A549 (cell line): ENCODE measurements around the gene GINS1. TPM values are rescaled to one million over a fixed set of nuclear protein-coding genes. Genes with fewer than 3 reads are reported as not detected.

Source experiments
- ATAC-seq, 2 experiments: fragments of 200-7000 bp in 1 of 2; fragments of >200 bp in 1 of 2; cut with Nextera tagmentation in 1 of 2; cut with Tn5 transposase in 1 of 2; 3 replicates each; pipeline versions ENCODE4 v1.8.0 to v1.9.1; 2018 to 2020; ENCODE audit warnings: mild to moderate bottlenecking in 1 of 2, moderate library complexity in 1 of 2
- CTCF ChIA-PET: fragments of 300-600 bp; sonication (Branson Sonifier 250); formaldehyde crosslinking; extraction: SDS; loops from one replicate; lab custom pipeline; 2021; ENCODE audit warnings: antibody characterized with exemption, inconsistent platforms; lab: Yijun Ruan, JAX
- POLR2A ChIA-PET: fragments of 350-600 bp; formaldehyde crosslinking; extraction: SDS; loops from one replicate; lab custom pipeline; 2021; ENCODE audit warnings: antibody characterized with exemption, inconsistent platforms; lab: Yijun Ruan, JAX
- DNase-seq, 2 experiments: peaks; one replicate each; pipeline versions ENCODE4 v3.0.0 to v3.0.0-alpha.2; 2011 to 2016; ENCODE audit warnings: low read depth in 1 of 2, low spot score in 1 of 2
- FAIRE-seq: peaks from 2 replicates; lab custom pipeline; 2011; peaks lifted over from hg19 to GRCh38; lab: Jason Lieb, UNC
- H3K27ac ChIP-seq, 2 experiments: fragments of >200 bp; sonication (Bioruptor Twin); formaldehyde crosslinking; 3 replicates each; pipeline ENCODE4 v1.5.1; 2016 to 2017
- H3K4me1 ChIP-seq: fragments of >200 bp; sonication (Bioruptor Twin); formaldehyde crosslinking; 3 replicates; pipeline ENCODE4 v1.6.1; 2016
- H3K4me2 ChIP-seq: fragments of >200 bp; sonication (Bioruptor Twin); formaldehyde crosslinking; 3 replicates; pipeline ENCODE4 v1.6.1; 2016
- H3K4me3 ChIP-seq: fragments of >200 bp; sonication (Bioruptor Twin); formaldehyde crosslinking; 3 replicates; pipeline ENCODE4 v1.5.1; 2016
- H3K9me3 ChIP-seq: fragments of >200 bp; sonication (Bioruptor Twin); formaldehyde crosslinking; 3 replicates; pipeline ENCODE4 v1.6.1; 2016
- CBX2 ChIP-seq: fragments of 200-600 bp; sonication (generic); IDR thresholded peaks from 2 replicates; pipeline ENCODE4 v1.6.1; 2016; ENCODE audit warnings: low read depth, mild to moderate bottlenecking, borderline replicate concordance
- CBX8 ChIP-seq: fragments of 200-600 bp; sonication (generic); IDR thresholded peaks from 2 replicates; pipeline ENCODE4 v1.6.1; 2016
- CEBPB ChIP-seq, 2 experiments: fragments of >200 bp in 1 of 2; sonication (Bioruptor Twin) in 1 of 2; formaldehyde crosslinking in 1 of 2; IDR thresholded peaks; 2 replicates each; pipeline ENCODE4 v1.6.1; 2012 to 2016
- CHD2 ChIP-seq: fragments of 150-350 bp; IDR thresholded peaks from 2 replicates; pipeline ENCODE4 v1.6.1; 2014; ENCODE audit warnings: low read length; ENCODE audit not compliant: partially characterized antibody
- EHMT2 ChIP-seq: fragments of 200-600 bp; sonication (generic); IDR thresholded peaks from 2 replicates; pipeline ENCODE4 v1.6.1; 2016; ENCODE audit warnings: antibody characterized with exemption, low read depth, mild to moderate bottlenecking, moderate library complexity
- FOSB ChIP-seq: fragments of 250-450 bp; sonication (Bioruptor Pico); IDR thresholded peaks from 2 replicates; pipeline ENCODE4 v1.5.0; 2020; ENCODE audit warnings: mild to moderate bottlenecking, moderate library complexity
- HOXA7 ChIP-seq: fragments of 250-450 bp; sonication (Bioruptor Pico); IDR thresholded peaks from 2 replicates; pipeline ENCODE4 v1.5.0; 2020; ENCODE audit warnings: mild to moderate bottlenecking, moderate library complexity
- HOXB13 ChIP-seq: fragments of 250-450 bp; sonication (Bioruptor Pico); IDR thresholded peaks from 2 replicates; pipeline ENCODE4 v1.5.0; 2020; ENCODE audit warnings: low read depth, mild to moderate bottlenecking, moderate library complexity
- JUNB ChIP-seq: fragments of >200 bp; sonication (Bioruptor Twin); formaldehyde crosslinking; IDR thresholded peaks from 2 replicates; pipeline ENCODE4 v1.6.1; 2016
- MAFK ChIP-seq: fragments of 450-650 bp; IDR thresholded peaks from 2 replicates; pipeline ENCODE4 v1.6.1; 2014; ENCODE audit not compliant: partially characterized antibody
- MAZ ChIP-seq: fragments of 150-350 bp; IDR thresholded peaks from 2 replicates; pipeline ENCODE4 v1.6.1; 2014; ENCODE audit warnings: antibody characterized with exemption, low read depth, low read length, borderline replicate concordance
- NPAS2 ChIP-seq: fragments of 250-450 bp; sonication (Bioruptor Pico); IDR thresholded peaks from 2 replicates; pipeline ENCODE4 v1.8.0; 2022; ENCODE audit warnings: mild to moderate bottlenecking, moderate library complexity, borderline replicate concordance
- RAD21 ChIP-seq, 2 experiments: fragments of >200 bp in 1 of 2; sonication (Bioruptor Twin) in 1 of 2; formaldehyde crosslinking in 1 of 2; IDR thresholded peaks in 1 of 2; conservative IDR thresholded peaks in 1 of 2; 2 replicates in 1 of 2; 3 replicates in 1 of 2; pipeline ENCODE4 v1.6.1; 2012 to 2018; ENCODE audit warnings: inconsistent platforms in 1 of 2
- RARB ChIP-seq: fragments of 250-450 bp; sonication (Bioruptor Pico); IDR thresholded peaks from 2 replicates; pipeline ENCODE4 v1.8.0; 2021; ENCODE audit warnings: mild to moderate bottlenecking, moderate library complexity
- ZC3H11A ChIP-seq: fragments of 450-650 bp; IDR thresholded peaks from 2 replicates; pipeline ENCODE4 v1.6.1; 2014; ENCODE audit warnings: antibody characterized with exemption, mild to moderate bottlenecking
- ZFP36 ChIP-seq: fragments of 450-650 bp; IDR thresholded peaks from 2 replicates; pipeline ENCODE4 v1.6.1; 2014; ENCODE audit warnings: borderline replicate concordance; ENCODE audit not compliant: partially characterized antibody
- ZNF302 ChIP-seq: fragments of 250-450 bp; sonication (Bioruptor Pico); IDR thresholded peaks from 2 replicates; pipeline ENCODE4 v1.9.0; 2021; ENCODE audit warnings: inconsistent platforms, mild to moderate bottlenecking, moderate library complexity
- WGBS: methylation state at CpG from one replicate; pipeline ENCODE4 v1.1.6; 2017; ENCODE audit errors: missing lambda C conversion rate; 5-methylcytosine and 5-hydroxymethylcytosine counted together
- polyA plus RNA-seq, 4 experiments: library from polyadenylated mRNA; depleted of rRNA in 3 of 4; stranded (reverse); fragments of >200 nt; fragmentation: RNase III in 1 of 4; extraction: RNeasy Plus Mini Kit Qiagen cat#74134 plus additional on column Dnase treatment in 1 of 4; gene quantifications; 2 replicates in 3 of 4; 3 replicates in 1 of 4; pipeline ENCODE4 v1.2.3, GENCODE V29; 2011 to 2017
- TF ChIP-seq, protein P1 (sequence below): fragments of 450-650 bp; IDR thresholded peaks from 2 replicates; pipeline ENCODE4 v1.6.1; 2014; ENCODE audit warnings: antibody characterized with exemption
- TF ChIP-seq, protein P2 (sequence below): fragments of 250-450 bp; sonication (Bioruptor Pico); IDR thresholded peaks from 2 replicates; pipeline ENCODE4 v1.5.0; 2020; ENCODE audit warnings: low read depth, mild to moderate bottlenecking, moderate library complexity
- TF ChIP-seq, protein P3 (sequence below): fragments of 150-350 bp; IDR thresholded peaks from 2 replicates; pipeline ENCODE4 v1.6.1; 2014; ENCODE audit warnings: low read depth, mild to moderate bottlenecking, low read length

GINS1 gene
- polyA plus RNA-seq, 2 of the 4 experiments (the other 2 are of a cell fraction) = 34.2 to 46.4 TPM

- ATAC-seq (peak; percentile 11 to 32; a peak in 5 of 6 replicates), FAIRE-seq (no peak), DNase-seq (no peak)
- Histone ChIP-seq H3K4me3 (no peak overlapping the region), H3K4me2 (no peak overlapping the region), H3K27ac (no peak overlapping the region), H3K4me1 (no peaks in the 10 kb centered on the region), H3K9me3 (no peaks in the 10 kb centered on the region)
- TF ChIP-seq HOXA7 (CRISPR knock-in tag) (no peak), CBX2 (no peak), RAD21 (conservative IDR thresholded peaks at IDR 0.05 in 1 of 2, IDR thresholded peaks at IDR 0.05 in 1 of 2) (no peak), NPAS2 (CRISPR knock-in tag) (no peak), EHMT2 (no peak), HOXB13 (no peak), ZNF302 (CRISPR knock-in tag) (no peak), CBX8 (no peak), FOSB (CRISPR knock-in tag) (no peak), ZFP36 (no peak), CHD2 (no peak), MAFK (no peak), CEBPB (IDR thresholded peaks at IDR 0.05) (no peak), MAZ (no peak), JUNB (no peak), ZC3H11A (no peak)
- TF ChIP-seq, protein P1, sequence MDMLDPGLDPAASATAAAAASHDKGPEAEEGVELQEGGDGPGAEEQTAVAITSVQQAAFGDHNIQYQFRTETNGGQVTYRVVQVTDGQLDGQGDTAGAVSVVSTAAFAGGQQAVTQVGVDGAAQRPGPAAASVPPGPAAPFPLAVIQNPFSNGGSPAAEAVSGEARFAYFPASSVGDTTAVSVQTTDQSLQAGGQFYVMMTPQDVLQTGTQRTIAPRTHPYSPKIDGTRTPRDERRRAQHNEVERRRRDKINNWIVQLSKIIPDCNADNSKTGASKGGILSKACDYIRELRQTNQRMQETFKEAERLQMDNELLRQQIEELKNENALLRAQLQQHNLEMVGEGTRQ = no peak
- TF ChIP-seq, protein P2, sequence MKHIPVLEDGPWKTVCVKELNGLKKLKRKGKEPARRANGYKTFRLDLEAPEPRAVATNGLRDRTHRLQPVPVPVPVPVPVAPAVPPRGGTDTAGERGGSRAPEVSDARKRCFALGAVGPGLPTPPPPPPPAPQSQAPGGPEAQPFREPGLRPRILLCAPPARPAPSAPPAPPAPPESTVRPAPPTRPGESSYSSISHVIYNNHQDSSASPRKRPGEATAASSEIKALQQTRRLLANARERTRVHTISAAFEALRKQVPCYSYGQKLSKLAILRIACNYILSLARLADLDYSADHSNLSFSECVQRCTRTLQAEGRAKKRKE (CRISPR knock-in tag) = no peak
- TF ChIP-seq, protein P3, sequence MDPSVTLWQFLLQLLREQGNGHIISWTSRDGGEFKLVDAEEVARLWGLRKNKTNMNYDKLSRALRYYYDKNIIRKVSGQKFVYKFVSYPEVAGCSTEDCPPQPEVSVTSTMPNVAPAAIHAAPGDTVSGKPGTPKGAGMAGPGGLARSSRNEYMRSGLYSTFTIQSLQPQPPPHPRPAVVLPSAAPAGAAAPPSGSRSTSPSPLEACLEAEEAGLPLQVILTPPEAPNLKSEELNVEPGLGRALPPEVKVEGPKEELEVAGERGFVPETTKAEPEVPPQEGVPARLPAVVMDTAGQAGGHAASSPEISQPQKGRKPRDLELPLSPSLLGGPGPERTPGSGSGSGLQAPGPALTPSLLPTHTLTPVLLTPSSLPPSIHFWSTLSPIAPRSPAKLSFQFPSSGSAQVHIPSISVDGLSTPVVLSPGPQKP = no peak
- WGBS = 87% methylated on average over 9 of the region's 18 CpGs
- ChIA-PET POLR2A (no interaction called here), CTCF (interaction anchor here (0.7 to 2.3 kb wide), 4 partner anchors 8 to 12 kb away, joined by 3 to 11 read pairs (median 4); no protein-coding TSS in a partner anchor)
Measured at GRCh38 chr20:25468126-25469075, 60.9 kb downstream of the GINS1 start.

- no peak overlapping the region for H3K4me2 ChIP-seq
- ChIA-PET CTCF (interaction anchor here (1.0 to 2.4 kb wide), 10 partner anchors 9 to 226 kb away, joined by 3 to 11 read pairs (median 4); no protein-coding TSS in a partner anchor), POLR2A (no interaction called here)
- no peak for DNase-seq
- ATAC-seq = no peak
- no peak overlapping the region for H3K4me3 ChIP-seq
- no peak for TF ChIP-seq RARB (CRISPR knock-in tag)
- H3K27ac ChIP-seq = no peak overlapping the region
- WGBS = 95% methylated on average over 13 of the region's 13 CpGs
- no peaks in the 10 kb centered on the region for H3K4me1 ChIP-seq
- no peaks in the 10 kb centered on the region for H3K9me3 ChIP-seq
- no peak for FAIRE-seq
Measured at GRCh38 chr20:25469558-25469957, 62.1 kb downstream of the GINS1 start.
